Adipose tissue (tissue), 3 donors: ENCODE results near the gene CHN2. TPM values are rescaled to one million over a fixed set of nuclear protein-coding genes. Genes with fewer than 3 reads are reported as not detected.
"Not testable (repeated sequence)": the region's sequence is repeated elsewhere in the genome, so short reads cannot be mapped to it uniquely, and the experiment has no call there.

Experiments used
- H3K27ac ChIP-seq: one replicate; pipeline ENCODE4 v1.5.1; 2013; ENCODE audit warnings: low read depth, low read length
- WGBS, 3 donors: extraction: QIAGEN DNeasy Blood & Tissue Kit; methylation state at CpG; one replicate each; pipeline ENCODE4 v1.1.7; 2013; 5-methylcytosine and 5-hydroxymethylcytosine counted together
- polyA plus RNA-seq, 3 donors: library from polyadenylated mRNA; stranded (reverse); fragments of 200-250 nt; gene quantifications; one replicate each; pipeline ENCODE4 v1.2.3, GENCODE V29; 2013
- donor health status: healthy with polysubstance abuse.
- donor health status: Bipolar disorder and iron deficiency.
- donor health status: healthy.

Gene CHN2
- polyA plus RNA-seq, 3 donors = 1.7 to 8.9 (median 7.8) TPM

DNA sequence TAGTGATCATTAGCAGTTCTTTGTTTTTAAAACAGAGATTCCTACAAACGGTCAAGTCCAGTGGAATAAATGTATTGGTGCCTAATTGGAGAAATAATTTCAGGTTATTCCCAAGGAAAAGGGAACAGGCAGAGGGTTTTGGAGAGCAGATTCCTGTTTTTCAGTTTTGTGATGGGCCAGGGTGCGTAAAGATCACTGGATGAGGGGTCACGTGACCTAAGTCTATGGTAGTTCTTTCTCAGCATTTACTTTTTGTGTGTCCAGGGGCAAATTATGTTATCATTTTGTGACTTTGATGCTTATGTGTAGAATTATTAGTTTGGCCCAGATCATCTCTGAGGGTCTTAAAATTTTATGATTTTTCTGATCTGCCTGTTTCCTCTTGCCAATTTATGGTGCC lies 15.2 kb downstream of the CHN2 start:
- WGBS, 3 donors = 89 to 95% (median 93%) methylated on average over 3 of the region's 3 CpGs
- no peak overlapping the region for H3K27ac ChIP-seq

GRCh38 chr7:29212736-29213135 lies 18.2 kb downstream of the CHN2 start:
- not testable (repeated sequence) for H3K27ac ChIP-seq
- WGBS, 3 donors = 96 to 100% (median 100%) methylated on average over 2 of the region's 2 CpGs

- 81 to 94% (median 94%) methylated on average over 5 of the region's 5 CpGs for WGBS, 3 donors
- H3K27ac ChIP-seq = no peak overlapping the region
Observed at GRCh38 chr7:29214056-29214455, 19.5 kb downstream of the CHN2 start.

DNA sequence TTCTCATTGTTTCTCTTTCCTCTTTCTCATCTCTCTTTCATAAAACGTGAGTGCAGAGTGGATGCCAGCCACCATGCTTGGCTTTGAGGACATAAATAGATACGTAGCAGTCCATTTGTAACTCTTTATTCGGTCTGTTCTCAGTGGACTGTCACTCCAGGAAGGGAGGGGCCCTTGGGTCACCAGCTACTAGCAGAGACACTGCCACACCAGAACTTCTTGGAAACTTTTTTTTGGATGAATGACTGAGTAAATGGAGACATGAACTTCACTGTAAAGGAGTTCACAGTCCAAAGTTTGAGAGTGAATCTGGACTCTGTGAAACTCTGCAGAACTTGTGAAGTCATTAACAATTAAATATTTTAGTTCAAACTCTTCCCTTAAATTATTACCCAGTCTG lies 20.2 kb downstream of the CHN2 start:
- 53 to 65% (median 55%) methylated on average over 3 of the region's 3 CpGs for WGBS, 3 donors
- no peak overlapping the region for H3K27ac ChIP-seq

GRCh38 chr7:29216128-29216527 lies 21.6 kb downstream of the CHN2 start:
- 67 to 81% (median 79%) methylated on average over 1 of the region's 1 CpG for WGBS, 3 donors
- no peak overlapping the region for H3K27ac ChIP-seq

GRCh38 chr7:29217113-29217512 lies 22.5 kb downstream of the CHN2 start:
- WGBS, 3 donors = 45 to 60% (median 49%) methylated on average over 2 of the region's 2 CpGs
- no peak overlapping the region for H3K27ac ChIP-seq

DNA sequence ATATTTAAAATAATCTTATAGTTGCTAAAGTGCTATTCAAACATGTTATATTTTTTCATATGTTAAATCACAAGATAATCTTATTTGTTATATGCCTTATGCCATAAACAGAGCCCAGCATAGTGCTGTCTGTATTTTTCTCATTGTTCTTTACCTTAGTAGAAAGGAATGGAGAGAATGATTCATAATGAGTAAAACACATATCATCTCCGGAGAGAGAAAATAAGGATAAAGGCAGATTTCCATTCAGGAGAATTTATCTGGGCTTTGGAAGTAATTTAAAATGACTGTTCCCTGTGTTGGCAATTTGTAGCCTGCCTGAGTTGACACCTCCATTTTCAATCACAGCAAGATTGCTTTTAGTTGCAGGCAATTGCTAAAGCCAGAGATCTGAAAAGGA lies 30.2 kb downstream of the CHN2 start:
- 86 to 92% (median 90%) methylated on average over 1 of the region's 1 CpG for WGBS, 3 donors
- H3K27ac ChIP-seq = no peak overlapping the region

DNA sequence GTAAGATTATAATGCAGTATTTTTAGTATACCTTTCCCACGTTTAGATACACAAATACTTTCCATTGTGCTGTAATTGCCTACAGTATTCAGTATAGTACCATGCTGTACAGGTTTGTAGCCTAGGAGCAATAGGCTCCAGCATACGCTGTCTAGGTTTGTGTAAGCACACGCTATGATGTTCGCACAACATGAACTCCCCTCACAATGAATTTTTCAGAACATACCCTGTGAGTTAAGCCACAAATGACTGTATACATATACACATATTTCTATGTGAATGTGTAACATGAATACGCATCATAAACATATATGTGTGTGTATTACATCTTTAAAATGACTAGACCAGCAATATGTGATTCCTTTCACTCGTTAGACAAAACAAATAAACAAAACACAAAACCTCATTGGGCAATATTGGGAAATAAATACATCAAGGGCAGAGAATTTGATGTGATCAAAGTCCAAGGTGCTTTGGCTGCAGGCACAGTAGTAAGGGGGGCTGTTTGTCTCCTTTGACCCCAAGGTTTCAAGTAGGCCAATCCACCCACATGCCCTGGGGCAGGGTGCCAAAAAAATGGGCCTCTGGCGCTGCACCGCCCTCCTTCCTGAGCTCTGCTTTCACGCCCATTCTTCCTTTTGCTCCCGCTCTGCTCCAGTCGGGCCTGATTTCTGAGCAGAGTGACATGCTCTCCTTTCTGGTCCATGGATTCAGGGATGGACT lies 33.9 kb downstream of the CHN2 start:
- no peak overlapping the region for H3K27ac ChIP-seq
- WGBS, 3 donors = 83 to 94% (median 91%) methylated on average over 11 of the region's 11 CpGs

DNA sequence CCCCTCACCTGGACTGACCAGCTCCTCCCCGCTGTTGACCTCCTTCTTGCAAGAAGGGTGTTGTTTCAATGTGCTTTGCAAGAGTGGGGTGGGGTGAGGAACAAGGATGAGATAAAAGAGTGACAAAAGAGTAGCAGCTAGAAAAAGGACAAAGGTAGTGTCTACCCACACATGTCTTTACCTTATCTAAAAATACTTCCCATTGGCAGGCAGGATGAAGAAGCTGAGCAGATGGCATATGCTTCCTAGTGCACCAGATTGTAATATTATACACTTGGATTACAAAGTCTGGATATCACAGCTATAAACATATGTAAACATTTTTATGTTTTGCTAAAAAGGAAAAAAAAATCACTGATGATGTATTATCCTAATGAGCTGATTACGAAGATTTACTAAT lies 34.5 kb downstream of the CHN2 start:
- H3K27ac ChIP-seq = no peak overlapping the region
- WGBS, 3 donors = 97 to 99% (median 98%) methylated on average over 2 of the region's 2 CpGs

DNA sequence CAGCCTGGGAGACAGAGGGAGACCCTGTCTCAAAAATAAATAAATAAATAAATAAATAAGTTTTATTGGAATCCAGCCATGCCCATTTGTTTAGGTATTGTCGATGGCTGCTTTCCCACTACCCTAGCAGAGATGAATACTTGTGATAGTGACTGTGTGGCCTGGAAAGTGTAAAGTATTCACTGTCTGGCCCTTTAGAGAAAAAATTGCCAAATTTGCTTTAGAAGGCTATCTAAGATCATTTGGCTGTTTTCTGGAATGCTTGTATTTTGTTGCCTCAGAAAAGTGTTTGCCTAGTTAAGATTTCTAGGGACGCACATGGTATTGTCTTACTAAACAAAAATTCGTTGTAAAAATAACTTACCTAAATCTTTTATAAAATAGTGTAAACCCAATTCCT lies 35.4 kb downstream of the CHN2 start:
- 66 to 85% (median 80%) methylated on average over 3 of the region's 3 CpGs for WGBS, 3 donors
- no peak overlapping the region for H3K27ac ChIP-seq

- H3K27ac ChIP-seq = no peak overlapping the region
- WGBS, 3 donors = 49 to 93% (median 91%) methylated on average over 6 of the region's 6 CpGs
Observed at GRCh38 chr7:29230871-29231345, 36.3 kb downstream of the CHN2 start.

DNA sequence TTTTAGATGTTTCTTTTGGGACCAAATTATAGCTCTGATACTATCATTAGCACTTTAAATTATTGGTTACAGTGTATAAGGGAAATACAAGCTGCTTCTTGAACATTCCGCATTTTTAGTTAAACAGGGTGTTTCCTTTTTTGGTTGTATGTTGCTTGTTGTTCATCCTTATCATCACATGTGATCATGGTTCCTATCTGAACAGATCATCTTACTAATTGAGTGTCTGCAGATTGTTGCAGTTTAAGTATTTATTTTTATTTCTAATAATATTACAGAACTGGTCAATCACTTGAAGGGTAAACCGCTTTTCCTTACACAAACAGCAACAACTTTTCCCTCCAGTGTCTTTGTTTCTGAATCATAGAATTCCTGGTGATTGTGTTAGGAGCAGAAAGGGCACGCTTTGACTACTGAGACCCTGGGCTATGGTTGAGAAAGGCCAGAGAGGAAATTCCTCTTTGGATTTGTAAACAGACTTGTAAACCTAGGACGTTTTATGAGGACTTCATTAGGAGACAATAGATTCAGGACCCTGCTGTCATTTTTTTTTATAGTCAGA lies 37.2 kb downstream of the CHN2 start:
- 68 to 80% (median 71%) methylated on average over 4 of the region's 4 CpGs for WGBS, 3 donors
- no peak overlapping the region for H3K27ac ChIP-seq

DNA sequence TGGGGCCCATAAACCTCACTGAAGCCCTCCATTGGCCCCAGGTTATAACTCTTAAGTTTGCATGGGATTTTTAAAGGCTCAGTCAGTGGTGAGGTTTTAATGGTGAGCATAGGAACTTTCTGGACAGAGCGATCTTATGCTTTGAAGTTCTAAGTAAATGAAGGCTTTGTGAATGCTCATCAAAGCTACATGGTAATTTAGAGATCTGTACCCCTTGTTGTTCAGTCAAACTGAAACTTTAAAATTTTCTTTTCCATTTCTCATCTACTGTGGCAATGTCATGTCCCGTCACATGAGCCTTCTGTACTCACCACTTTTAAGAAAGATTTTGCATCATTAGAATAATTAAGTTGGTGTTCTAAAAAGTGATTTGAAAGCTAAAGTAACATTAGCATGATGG lies 39.9 kb downstream of the CHN2 start:
- WGBS, 3 donors = 81 to 95% (median 93%) methylated on average over 2 of the region's 2 CpGs
- H3K27ac ChIP-seq = no peak overlapping the region

GRCh38 chr7:29236071-29236580 lies 41.6 kb downstream of the CHN2 start:
- 98 to 100% (median 100%) methylated on average over 1 of the region's 1 CpG for WGBS, 3 donors
- no peak overlapping the region for H3K27ac ChIP-seq

DNA sequence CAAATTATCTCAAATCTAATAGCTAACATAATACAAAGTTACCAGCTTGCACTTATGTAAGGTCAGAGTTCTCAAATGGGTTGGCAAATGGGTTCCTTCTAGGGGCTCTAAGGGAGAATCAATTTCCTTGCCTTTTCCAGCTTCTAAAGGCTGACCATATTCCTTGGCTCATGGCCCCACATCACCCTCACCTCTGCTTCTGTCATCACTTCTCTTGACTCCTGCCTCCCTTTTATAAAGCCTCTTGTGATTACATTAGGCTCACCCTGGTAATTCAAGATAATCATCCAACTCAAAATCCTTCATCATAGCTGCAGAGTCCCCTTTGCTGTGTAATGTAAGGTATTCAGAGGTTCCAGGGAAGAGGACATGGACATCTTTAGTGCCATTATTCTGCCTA lies 42.1 kb downstream of the CHN2 start:
- no peak overlapping the region for H3K27ac ChIP-seq

DNA sequence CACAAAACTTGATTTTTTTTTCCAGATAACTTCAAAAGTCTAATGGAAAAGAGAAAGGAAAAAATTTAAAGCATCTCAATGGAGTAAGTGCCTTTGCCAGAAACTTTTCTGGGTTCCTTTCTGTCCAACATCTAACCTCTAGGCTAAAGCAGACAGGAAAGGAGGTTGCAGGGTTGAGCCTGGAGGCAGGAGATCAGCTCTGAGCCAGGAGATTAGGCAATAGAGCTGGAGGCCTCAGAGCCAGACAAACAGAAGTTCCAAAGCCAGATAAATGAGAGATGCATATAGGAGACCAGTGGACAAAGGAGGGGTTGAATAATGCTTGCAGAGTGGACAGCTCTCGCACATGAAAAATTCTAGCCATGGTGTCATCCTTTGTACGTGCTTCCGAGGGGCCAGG lies 42.9 kb downstream of the CHN2 start:
- 57 to 76% (median 65%) methylated on average over 3 of the region's 3 CpGs for WGBS, 3 donors
- H3K27ac ChIP-seq = no peak overlapping the region

GRCh38 chr7:29239638-29240037 lies 45.1 kb downstream of the CHN2 start:
- WGBS, 3 donors = 85 to 89% (median 89%) methylated on average over 1 of the region's 1 CpG
- H3K27ac ChIP-seq = no peak overlapping the region

DNA sequence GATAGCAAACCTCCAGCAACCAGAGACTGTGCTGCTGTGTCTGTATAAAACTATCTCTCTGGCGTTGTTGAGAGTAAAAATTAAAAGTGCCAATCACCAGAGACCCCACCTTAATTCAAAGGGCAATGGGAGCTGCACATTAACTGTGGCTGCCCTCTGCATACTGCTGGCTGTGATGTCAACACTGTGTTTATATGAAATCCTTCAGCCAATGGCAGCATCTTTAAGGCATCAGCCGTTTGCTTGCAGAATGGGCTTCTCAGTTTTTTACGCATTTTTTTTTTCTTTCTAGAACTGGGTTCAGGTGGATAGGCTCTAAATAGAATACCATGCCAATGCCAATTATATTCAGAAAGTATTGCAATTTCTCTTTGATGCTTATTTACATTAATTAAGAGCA lies 47.7 kb downstream of the CHN2 start:
- WGBS, 3 donors = 68 to 76% (median 69%) methylated on average over 3 of the region's 3 CpGs

DNA sequence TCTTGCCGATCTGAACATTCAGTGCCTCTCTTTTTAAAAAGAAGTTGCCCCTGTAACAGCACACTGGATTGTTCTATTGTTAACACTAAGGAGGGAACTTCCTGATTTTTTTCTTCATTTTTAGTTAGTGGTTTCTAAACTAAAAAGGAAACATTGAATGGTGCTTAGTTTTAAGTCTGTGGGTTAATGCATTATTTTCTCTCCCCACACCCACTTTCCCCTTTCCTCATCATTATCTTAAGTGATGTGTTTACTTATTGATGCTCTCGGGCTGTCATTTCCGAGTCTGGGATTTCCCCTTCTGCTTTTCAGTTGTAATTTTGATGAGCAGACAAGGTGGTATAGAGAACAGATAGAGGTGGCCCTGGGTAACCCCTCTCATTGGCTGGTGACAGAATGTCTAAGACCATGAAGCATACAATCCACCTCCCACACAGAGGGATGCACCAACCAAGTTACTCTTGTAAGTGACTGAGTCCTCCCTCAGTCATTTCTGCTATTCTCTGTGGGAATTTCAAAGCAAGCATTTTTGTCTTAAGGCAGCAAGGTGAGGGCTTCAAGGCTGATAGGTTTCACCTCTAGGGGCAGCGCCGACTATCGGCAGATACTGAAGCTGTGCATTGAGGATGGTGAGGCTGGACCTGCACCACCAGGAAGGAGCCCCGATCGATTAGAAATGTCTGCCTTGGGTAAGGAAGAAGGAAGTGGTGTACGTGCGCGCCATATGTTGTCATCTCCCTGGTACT lies 49.5 kb downstream of the CHN2 start:
- H3K27ac ChIP-seq = no peak overlapping the region
- 55 to 79% (median 57%) methylated on average over 11 of the region's 11 CpGs for WGBS, 3 donors

More for the DNA sequence above, 47.7 kb downstream of the CHN2 start:
- no peak overlapping the region for H3K27ac ChIP-seq
